ENCODE results near the gene PLEKHA6.

The PLEKHA6 gene

GRCh38 chr1:204359474-204360255, at the start of gene PLEKHA6:
TSS of gene PLEKHA6 (minus strand) at chr1:204359929. CDS start at chr1:204273727, 86,202 bp downstream.
- no peak for DNase-seq

GRCh38 chr1:204409123-204409522, 49.4 kb upstream of the PLEKHA6 start:
- no peak for DNase-seq

GRCh38 chr1:204408602-204409001, 48.9 kb upstream of the PLEKHA6 start:
- DNase-seq = no peak

GRCh38 chr1:204408074-204408507, 48.4 kb upstream of the PLEKHA6 start:
- DNase-seq = no peak

- DNase-seq = no peak
These were observed 47.7 kb upstream of the PLEKHA6 start for GRCh38 chr1:204407295-204407971.

GRCh38 chr1:204406621-204407020, 46.9 kb upstream of the PLEKHA6 start:
- DNase-seq = no peak

- no peak for DNase-seq
These were observed 46.3 kb upstream of the PLEKHA6 start for GRCh38 chr1:204405988-204406387.

GRCh38 chr1:204404629-204405028, 44.9 kb upstream of the PLEKHA6 start:
- no peak for DNase-seq

GRCh38 chr1:204402391-204402790, 42.7 kb upstream of the PLEKHA6 start:
- no peak for DNase-seq

GRCh38 chr1:204401730-204402129, 42.0 kb upstream of the PLEKHA6 start:
- no peak for DNase-seq

- DNase-seq = no peak
These were observed 41.3 kb upstream of the PLEKHA6 start for GRCh38 chr1:204400882-204401510.

GRCh38 chr1:204398197-204399125, 38.7 kb upstream of the PLEKHA6 start:
- peak; percentile 86 for DNase-seq

GRCh38 chr1:204396015-204396583, 36.4 kb upstream of the PLEKHA6 start:
- no peak for DNase-seq

GRCh38 chr1:204391629-204392028, 31.9 kb upstream of the PLEKHA6 start:
- DNase-seq = no peak

GRCh38 chr1:204390751-204391466, 31.2 kb upstream of the PLEKHA6 start:
- no peak for DNase-seq

GRCh38 chr1:204385727-204386126, 26.0 kb upstream of the PLEKHA6 start:
- DNase-seq = no peak

- no peak for DNase-seq
These were observed 25.1 kb upstream of the PLEKHA6 start for GRCh38 chr1:204384636-204385352.

GRCh38 chr1:204383163-204383904, 23.6 kb upstream of the PLEKHA6 start:
- DNase-seq = no peak

- DNase-seq = no peak
These were observed 23.0 kb upstream of the PLEKHA6 start for GRCh38 chr1:204382714-204383083.

GRCh38 chr1:204380293-204380831, 20.6 kb upstream of the PLEKHA6 start:
- DNase-seq = no peak

Measured in NCI-H1436 treated with DMSO at 0.1 percent for 48 hours (cell line).